GM18873 (cell line): Measurements from ENCODE around the gene BANP.
"Not testable (repeated sequence)": the region's sequence is repeated elsewhere in the genome, so short reads cannot be mapped to it uniquely, and the experiment has no call there.

Experiments
- ATAC-seq: cut with Tn5 transposase; IDR thresholded peaks from one replicate; pipeline ENCODE4 v1.9.1; 2021; ENCODE audit warnings: mild to moderate bottlenecking, moderate library complexity, moderate number of reproducible peaks; ENCODE audit not compliant: unreplicated experiment, low FRiP score

The BANP gene

GRCh38 chr16:88076211-88076931, 125.1 kb downstream of the BANP start:
- ATAC-seq, result no peak

GRCh38 chr16:88076932-88077320, 125.7 kb downstream of the BANP start:
- not testable (repeated sequence) for ATAC-seq

GRCh38 chr16:88077328-88078108, 126.3 kb downstream of the BANP start:
- no peak for ATAC-seq

GRCh38 chr16:88078111-88078775, 127.0 kb downstream of the BANP start:
- no peak for ATAC-seq

DNA sequence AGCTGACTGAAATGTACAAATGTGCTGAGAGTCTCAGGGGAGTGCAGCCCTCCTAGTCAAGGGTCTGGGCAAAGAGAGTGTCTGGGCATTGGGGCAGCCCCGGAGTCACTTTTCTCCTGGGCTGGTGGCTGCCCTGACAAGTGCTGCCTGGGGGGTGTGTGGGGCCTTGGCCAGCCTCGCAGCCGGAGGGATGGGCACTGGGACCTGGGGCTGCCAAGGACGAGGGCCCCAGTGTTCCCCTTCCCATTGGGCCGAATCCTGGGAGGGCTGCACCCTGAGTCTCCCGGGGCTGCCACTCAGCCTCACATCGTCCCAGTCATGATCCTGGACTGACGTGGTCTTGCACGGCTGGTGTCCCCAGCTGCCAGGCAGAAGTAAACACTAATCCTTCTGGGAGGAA, 132.3 kb downstream of the BANP start:
- ATAC-seq, result no peak

GRCh38 chr16:88084881-88085280, 133.6 kb downstream of the BANP start:
- no peak for ATAC-seq

- ATAC-seq, result no peak
Observed at GRCh38 chr16:88086571-88087516, 135.6 kb downstream of the BANP start.

- ATAC-seq, result no peak
Observed at GRCh38 chr16:88087517-88087877, 136.3 kb downstream of the BANP start.

GRCh38 chr16:88088161-88088581, 136.9 kb downstream of the BANP start:
- ATAC-seq, result no peak

- ATAC-seq, result not testable (repeated sequence)
Observed at GRCh38 chr16:88088611-88089010, 137.4 kb downstream of the BANP start.

DNA sequence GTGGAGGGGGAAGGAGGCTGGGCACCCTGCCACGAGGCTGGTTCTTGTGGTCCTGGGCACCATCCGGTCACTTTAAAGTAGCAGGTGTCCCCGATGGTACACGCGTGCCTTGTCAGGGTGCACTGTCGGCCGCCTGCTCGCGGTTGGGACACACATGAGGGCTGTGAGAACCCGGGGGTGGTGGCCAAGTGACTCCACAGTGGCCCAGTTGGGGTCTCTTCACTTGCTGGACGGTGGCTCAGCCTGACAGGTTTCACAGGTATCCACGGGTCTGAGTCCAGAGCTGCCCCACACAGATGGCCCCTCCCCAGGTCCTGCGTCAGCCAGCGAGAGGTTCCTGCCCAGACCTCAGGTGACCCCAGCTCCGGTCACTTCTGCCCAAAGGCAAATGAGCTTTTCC, 137.8 kb downstream of the BANP start:
- not testable (repeated sequence) for ATAC-seq

- not testable (repeated sequence) for ATAC-seq
Observed at GRCh38 chr16:88089632-88090376, 138.6 kb downstream of the BANP start.

- ATAC-seq, result not testable (repeated sequence)
Observed at GRCh38 chr16:88090377-88091175, 139.3 kb downstream of the BANP start.

GRCh38 chr16:88091221-88091971, 140.2 kb downstream of the BANP start:
- not testable (repeated sequence) for ATAC-seq

DNA sequence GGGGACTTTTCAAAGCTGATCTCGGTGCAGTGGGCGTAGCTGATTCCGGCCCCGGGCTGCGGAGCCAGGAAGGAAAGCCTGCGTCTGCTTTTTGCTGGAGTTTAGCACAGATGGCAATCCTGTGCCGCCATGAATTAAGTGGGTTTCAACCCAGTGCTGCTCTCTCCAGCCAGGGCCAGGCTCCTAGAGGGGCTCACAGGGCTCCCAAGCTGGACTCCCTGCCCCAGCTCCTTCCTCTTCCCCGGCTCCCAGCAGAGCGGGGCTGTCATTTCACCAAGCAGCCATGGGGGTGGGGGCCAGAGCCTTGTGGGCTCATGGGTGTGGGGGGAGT, 140.7 kb downstream of the BANP start:
- not testable (repeated sequence) for ATAC-seq

DNA sequence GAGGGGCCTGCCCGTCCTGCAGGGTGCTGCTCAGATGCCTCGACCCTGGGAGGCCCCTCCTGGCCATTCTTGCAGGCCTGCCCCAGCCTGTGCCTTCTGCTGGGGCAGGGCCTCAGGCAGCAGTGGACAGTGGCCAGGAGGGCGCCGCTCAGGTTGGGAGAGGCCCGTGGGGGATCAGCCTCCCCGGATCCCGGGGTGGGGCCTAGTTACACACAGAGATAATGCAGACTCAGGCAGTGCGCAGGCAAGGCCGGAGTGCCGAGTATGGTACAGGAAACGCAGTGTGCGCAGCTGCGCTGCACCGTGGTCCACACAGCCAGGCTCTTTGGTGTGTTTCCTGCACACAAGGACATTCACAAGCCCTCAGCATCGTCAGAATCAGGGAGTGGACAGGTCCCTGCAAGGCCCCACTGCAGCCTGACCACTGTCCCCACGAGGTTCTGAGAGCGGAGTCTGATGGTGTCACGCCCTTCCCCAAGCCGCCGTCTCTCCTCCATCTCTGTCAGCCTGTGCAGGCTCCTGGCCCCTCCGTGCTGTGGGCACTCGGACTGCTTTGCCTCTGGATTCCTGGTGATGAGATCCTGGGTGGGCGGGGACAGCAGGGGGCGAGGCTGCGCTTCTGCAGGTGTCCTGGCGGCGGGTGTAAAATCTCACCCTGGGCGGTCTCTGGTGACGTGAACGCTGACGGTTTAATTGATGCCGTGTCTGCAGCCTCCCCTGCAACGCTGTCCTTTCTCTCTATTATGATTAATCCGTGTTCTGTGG, 141.7 kb downstream of the BANP start:
- not testable (repeated sequence) for ATAC-seq

DNA sequence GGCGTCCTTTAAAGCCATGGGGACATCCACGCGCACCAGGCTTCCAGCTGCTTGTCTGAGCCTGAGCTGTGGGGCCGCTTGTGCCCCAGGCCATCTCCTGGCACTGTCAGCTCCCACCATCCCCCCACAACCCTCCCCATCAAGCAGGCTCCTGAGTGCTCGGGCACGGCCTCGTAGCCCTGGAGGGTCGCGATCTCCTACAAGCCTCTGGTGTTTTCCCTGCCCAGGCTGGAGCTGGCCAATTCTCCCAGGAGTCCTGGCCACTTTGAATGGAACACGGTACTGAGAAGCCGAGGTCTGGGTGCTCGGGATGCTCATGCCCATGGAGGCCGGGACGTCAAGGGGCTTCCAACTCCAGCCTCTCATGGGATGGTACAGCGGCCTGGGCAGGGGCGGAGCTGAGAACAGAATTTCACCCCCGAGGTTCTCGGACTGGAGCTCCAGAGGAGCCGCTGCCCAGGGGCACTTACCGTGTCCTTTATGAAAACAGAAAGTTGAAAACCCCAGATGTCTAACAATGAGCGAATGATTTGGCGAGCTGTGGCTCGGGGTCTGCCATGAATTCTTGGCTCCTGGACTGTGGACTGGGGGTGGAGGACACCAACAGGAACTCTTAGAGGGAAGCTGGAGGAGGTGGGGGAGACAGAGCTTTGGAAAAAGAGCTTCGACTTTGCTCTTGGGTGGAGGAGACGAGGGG, 142.5 kb downstream of the BANP start:
- ATAC-seq, result not testable (repeated sequence)
